Measurements from ENCODE around the gene NCCRP1.
A peak's percentile ranks its signal among the peaks of the same experiment; 100 is the strongest.
"Not testable (repeated sequence)": the region's sequence is repeated elsewhere in the genome, so short reads cannot be mapped to it uniquely, and the experiment has no call there.

Gene NCCRP1

DNA sequence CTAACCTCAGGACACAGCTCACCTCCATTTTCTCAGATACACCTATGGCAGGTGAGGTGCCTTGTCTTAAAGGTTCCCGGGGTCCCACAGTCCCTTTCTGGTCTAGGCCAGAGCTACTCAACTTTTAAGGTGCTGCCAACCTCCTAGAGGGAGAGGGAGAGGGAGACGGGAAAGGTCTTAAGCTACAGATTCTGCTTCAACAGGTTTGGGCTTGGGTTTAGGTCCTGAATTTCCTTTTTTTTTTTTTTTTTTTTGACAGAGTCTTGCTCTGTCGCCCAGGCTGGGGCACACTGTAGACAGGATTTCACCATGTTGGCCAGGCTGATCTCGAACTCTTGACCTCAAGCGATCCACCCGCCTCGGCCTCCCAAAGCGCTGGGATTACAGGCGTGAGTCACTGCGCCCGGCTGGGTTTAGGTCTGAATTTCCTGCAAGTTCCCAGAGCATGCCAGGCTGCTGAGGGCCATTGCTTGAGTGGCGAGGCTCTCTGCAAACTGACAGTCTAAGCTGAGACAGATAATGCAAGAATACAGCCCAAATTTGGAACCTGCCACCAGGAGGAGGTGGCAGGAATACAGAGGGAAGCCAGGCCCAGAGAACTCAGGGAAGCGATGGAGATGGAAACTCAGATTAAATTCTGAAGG is 15.1 kb downstream of the NCCRP1 start:
- TF ChIP-seq, protein P1, sequence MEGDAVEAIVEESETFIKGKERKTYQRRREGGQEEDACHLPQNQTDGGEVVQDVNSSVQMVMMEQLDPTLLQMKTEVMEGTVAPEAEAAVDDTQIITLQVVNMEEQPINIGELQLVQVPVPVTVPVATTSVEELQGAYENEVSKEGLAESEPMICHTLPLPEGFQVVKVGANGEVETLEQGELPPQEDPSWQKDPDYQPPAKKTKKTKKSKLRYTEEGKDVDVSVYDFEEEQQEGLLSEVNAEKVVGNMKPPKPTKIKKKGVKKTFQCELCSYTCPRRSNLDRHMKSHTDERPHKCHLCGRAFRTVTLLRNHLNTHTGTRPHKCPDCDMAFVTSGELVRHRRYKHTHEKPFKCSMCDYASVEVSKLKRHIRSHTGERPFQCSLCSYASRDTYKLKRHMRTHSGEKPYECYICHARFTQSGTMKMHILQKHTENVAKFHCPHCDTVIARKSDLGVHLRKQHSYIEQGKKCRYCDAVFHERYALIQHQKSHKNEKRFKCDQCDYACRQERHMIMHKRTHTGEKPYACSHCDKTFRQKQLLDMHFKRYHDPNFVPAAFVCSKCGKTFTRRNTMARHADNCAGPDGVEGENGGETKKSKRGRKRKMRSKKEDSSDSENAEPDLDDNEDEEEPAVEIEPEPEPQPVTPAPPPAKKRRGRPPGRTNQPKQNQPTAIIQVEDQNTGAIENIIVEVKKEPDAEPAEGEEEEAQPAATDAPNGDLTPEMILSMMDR (IDR thresholded peaks at IDR 0.05; ENCODE audit: low read depth, low read length), result no peak

DNA sequence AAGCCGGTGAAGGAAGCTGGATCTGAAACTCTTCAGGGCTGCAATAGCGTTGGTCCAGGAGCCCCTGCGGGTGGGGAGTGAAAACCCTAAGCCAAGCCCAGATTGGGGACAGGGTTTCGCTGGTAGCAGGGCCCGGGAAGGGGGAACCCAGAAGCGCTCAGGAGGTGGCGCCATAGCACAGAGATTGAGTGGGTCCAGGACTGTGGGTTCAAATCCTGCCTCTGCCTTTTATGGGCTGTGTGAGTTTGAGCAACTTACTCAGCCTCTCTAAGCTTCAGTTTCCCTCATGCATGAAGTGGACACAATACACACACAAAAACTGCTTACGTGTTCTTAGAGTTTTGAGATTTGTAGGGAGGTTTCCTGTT is 15.6 kb downstream of the NCCRP1 start:
- no peak overlapping the region for H3K4me3 ChIP-seq (ENCODE audit: low read depth, low read length)
- TF ChIP-seq, protein P1 (IDR thresholded peaks at IDR 0.05; ENCODE audit: low read depth, low read length), result peak; percentile 21; the same call in 1 of the 2 replicates

More for the DNA sequence above, 15.1 kb downstream of the NCCRP1 start:
- H3K4me3 ChIP-seq (ENCODE audit: low read depth, low read length), result no peak overlapping the region

DNA sequence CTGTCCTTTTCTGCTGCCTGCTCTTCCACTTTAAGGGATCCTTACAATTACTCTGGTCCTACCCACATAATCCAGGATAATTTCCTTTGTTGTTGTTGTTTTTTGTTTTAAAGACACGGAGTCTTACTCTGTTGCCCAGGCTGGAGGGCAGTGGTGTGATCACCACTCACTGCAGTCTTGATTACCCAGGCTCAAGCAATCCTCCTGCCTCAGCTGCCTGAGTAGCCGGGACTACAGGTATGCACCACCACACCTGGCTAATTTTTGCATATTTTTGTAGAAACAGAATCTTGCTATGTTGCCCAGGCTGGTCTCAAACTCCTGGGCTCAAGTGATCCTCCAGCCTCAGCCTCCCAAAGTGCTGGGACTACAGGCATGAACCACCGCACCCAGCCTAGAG is 18.6 kb downstream of the NCCRP1 start:
- not testable (repeated sequence) for H3K4me3 ChIP-seq (ENCODE audit: low read depth, low read length)

DNA sequence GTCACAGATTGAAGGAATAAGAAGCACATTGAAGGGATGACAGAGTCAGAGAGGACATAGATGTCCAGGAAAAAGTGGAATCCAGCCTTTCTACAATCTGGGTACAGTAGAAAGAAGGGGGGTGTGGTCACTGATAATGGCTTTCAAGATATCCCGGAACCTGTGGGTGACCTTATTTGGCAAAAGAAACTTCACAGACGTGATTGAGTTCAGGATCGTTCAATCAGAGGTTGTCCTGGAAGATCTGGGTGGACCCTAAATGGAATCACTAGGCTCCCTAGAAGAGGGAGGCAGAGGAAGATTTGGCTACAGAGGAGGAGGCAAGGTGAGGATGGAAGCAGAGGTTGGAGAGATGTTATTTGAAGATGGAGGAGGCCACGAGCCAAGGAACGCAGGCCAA is 20.3 kb downstream of the NCCRP1 start:
- TF ChIP-seq, protein P1 (IDR thresholded peaks at IDR 0.05; ENCODE audit: low read depth, low read length), result no peak
- H3K4me3 ChIP-seq (ENCODE audit: low read depth, low read length), result no peak overlapping the region

DNA sequence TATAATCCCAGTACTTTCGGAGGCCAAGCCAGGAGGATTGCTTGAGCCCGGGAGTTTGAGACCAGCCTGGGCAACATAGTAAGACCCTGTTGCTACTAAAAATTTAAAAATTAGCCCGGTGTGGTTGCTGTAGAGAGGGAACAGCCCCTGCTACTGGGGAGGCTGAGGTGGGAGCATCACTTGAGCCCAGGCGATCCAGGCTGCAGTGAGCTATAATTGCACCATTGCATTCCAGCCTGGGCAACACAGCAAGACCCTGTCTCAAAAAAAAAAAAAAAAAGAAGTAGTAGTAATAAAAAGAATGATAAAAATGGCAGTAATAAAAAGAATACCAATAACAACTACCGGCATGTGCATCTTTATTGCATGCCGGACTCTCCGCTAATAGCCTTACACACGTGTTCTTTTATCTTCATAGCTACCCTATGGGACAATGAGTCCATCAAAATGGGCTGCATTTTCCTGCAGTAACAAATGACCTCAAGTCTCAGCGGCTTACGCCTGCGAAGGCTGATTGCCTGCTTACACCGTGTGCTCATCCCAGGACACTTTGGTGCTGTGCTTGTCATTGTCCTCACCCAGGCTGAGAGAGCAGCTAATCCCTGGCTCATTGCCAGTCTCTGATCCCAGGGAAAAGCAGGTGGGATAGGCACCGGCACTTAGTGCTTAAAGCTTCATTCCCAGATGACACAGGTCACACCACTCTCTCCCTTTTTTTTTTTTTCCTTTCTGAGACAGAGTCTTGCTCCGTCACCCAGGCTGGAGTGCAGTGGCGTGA is 21.7 kb downstream of the NCCRP1 start:
- TF ChIP-seq, protein P1 (IDR thresholded peaks at IDR 0.05; ENCODE audit: low read depth, low read length), result no peak
- H3K4me3 ChIP-seq (ENCODE audit: low read depth, low read length), result no peak overlapping the region

DNA sequence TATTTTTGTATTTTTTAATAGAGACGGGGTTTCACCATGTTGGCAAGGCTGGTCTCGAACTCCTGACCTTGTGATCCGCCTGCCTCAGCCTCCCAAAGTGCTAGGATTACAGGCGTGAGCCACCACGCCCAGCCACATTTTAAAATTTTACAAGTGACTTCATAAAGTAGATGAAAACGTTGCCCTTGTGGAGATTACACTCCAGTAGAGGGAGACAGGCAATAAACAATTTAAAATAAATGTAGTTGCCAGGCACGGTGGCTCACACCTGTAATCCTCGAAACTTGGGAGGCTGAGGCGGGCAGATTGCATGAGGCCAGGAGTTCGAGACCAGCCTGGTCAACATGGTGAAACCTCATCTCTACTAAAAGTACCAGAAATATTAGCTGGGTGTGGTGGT is 22.3 kb downstream of the NCCRP1 start:
- H3K4me3 ChIP-seq (ENCODE audit: low read depth, low read length), result not testable (repeated sequence)

DNA sequence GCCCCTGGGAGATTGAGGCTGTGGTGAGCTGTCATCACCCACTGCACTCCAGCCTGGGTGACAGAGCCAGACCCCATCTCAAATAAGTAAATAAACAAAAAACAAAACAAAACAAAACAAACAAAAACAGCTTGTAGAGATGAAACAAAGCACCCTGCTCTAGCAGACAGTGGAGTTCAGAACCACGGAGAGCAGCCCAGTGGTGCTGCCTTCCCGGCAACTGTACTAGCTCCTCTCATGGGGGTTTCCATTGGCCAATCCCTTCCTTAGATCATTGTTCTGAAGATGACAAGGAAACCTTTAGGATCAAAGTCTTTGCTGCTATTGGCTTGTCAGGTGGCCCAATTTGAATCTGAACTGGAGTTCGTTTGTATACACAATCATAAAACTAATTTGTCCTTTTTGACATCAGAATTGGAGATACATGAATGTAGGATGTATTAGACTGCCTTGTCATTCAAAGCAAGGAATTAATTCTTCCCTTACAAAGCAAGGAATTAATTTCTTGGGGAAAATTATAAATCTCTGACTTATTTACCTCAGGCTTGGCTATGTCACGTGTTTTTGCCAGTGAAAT is 27.0 kb downstream of the NCCRP1 start:
- H3K4me3 ChIP-seq (ENCODE audit: low read depth, low read length), result no peak overlapping the region
- TF ChIP-seq, protein P1 (IDR thresholded peaks at IDR 0.05; ENCODE audit: low read depth, low read length), result no peak

DNA sequence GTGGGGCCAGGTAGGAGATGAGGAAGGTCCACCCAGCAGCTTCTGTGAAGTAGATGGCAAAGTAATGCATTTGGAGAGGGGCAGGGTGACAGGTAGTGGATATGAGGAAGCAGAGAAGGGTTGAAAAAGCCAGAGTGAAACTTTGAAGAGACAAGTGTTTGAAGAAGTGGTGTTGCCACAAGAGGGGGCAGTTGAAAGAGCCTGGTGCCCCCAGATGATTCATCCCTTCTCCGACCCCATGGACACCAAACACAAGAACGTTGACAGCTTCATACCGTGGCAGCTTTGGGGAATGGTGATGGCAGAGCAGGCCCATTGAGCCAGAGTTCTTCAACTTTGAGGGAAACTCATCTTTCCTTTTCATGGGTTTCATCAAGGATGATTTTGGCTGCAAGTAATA is 28.1 kb downstream of the NCCRP1 start:
- TF ChIP-seq, protein P1 (IDR thresholded peaks at IDR 0.05; ENCODE audit: low read depth, low read length), result no peak
- no peak overlapping the region for H3K4me3 ChIP-seq (ENCODE audit: low read depth, low read length)
